GM18502 (cell line): Measurements from ENCODE around the gene CNTN5.
A peak's percentile ranks its signal among the peaks of the same experiment; 100 is the strongest.

Source experiments
- ATAC-seq: cut with Tn5 transposase; IDR thresholded peaks from one replicate; pipeline ENCODE4 v1.9.1; 2021; ENCODE audit warnings: mild to moderate bottlenecking; ENCODE audit not compliant: unreplicated experiment, poor library complexity

Gene CNTN5

GRCh38 chr11:99464985-99465384 lies 444.2 kb downstream of the CNTN5 start:
- ATAC-seq = no peak

DNA sequence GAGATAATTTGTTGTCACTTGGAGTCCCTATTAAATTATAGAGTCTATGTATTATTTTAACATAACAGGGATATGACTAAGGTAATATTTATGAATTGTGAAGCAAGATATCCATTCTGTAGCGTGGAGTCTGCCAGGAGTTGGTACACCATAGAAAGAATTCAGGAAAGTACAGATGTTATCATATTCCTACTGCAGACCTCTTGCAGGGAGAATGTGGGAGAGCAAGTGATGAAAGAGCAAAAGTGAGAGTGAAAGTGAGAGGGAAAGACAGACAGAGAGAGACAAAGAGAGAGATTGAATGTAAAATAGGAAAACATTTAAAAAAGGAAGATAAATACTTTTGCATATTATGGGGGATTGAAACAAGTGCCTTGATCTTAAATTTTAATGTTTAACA lies 468.8 kb downstream of the CNTN5 start:
- no peak for ATAC-seq

DNA sequence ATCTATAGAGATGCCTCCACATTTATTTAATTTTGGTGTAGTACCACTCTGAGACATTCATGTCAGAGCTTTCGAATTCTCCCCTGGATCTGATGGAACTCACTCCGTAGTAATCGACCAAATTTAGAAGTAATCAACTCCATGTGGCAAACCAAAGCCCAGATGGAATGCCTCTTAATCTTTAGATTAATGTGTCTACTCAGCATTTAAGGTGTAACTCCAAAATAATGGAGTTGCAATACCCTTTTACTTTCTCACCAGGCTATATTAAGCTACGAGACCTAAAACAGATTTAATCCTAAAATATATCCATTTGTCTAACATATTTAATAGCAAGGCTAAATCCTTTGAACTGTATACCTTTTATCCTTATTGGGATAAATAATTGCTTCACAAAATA lies 473.3 kb downstream of the CNTN5 start:
- no peak for ATAC-seq

- ATAC-seq = no peak
These were observed 480.9 kb downstream of the CNTN5 start for GRCh38 chr11:99501655-99502054.

GRCh38 chr11:99505316-99505715 lies 484.6 kb downstream of the CNTN5 start:
- ATAC-seq = no peak

DNA sequence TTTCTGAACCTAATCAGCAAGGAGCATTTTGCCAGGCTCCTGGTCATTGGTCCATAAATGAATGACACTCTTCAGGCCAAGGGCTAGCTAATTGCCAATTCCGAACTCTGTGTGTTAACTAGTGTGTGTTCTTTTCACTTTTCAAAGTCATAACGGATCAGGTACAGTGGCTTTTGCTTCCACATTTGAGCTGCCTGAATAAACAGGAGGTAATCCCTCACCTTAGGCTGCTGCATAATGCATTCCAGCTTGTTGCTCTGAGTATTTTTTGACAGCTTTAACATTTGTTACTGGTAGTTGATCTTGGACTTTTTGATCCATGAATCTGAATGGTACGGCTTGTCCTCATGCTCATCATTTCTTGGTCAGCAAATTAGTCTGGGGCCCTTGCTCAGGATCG lies 485.1 kb downstream of the CNTN5 start:
- no peak for ATAC-seq

DNA sequence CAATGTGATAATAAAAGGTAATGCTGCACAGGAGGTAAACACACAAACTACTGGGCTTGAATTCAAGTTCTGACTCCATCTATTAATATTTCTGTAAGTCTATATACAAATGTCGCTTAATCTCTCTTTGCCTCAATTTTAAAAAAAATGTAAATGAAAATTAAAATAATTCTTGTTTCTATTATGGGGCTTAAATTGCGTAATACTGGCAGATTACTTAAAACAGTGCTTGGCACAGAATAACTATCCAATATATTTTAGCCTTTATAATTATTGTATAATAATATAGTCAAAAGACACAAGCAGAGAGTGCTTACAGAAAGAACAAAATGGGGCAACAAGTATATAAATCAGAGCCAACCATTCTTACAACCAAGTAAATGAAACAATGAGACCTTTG lies 489.1 kb downstream of the CNTN5 start:
- no peak for ATAC-seq

- ATAC-seq = no peak
These were observed 492.6 kb downstream of the CNTN5 start for GRCh38 chr11:99513368-99513767.

DNA sequence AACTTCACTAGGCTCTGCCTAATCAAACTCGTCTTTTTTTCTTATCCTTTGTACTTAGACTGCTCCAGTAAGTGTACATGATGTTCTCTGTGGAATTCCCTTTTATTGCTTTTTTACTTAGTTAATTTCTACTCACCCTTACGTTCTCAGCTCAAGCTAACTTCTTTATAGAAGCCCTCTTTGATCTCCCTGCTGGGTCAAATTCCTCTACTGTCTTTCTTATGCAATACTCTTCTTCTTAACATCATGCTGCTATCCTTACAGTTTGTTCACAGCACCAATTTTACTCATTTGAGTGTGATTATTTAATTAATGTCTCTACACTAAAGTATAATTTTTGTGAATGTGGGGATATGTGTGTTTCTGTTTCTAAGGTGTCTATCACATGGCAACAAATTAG lies 498.3 kb downstream of the CNTN5 start:
- no peak for ATAC-seq

DNA sequence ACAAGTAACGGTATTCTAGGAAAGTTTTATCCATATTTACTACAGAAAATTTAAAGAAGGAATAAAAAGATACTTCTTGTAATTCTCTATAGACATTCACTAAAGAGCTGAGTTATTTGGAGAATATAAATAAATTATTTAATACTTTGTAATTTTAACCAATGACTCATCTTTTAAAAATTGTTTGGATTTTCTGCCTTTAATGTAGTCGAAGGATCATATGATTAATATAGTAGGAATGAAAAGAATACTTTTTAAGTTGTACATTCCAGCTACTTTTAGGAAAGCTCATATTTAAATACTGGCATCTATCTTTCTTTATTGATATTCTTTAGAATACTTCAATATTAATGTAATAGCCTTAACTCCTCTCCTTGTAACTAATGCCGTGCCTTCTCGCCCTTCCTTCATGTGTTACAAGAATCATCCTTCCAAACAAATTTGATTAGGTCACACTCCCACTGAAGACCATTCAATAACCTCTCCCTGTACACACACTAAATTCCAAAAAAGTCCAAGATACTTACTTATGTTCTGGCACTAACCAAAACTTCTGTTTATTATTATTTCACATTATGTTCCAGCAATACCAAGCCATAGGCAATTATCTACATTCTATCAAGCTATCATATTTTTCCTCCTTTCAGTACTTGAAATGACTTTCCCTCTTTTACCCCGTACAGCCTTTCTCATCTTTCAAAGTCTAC lies 501.9 kb downstream of the CNTN5 start:
- ATAC-seq = no peak

DNA sequence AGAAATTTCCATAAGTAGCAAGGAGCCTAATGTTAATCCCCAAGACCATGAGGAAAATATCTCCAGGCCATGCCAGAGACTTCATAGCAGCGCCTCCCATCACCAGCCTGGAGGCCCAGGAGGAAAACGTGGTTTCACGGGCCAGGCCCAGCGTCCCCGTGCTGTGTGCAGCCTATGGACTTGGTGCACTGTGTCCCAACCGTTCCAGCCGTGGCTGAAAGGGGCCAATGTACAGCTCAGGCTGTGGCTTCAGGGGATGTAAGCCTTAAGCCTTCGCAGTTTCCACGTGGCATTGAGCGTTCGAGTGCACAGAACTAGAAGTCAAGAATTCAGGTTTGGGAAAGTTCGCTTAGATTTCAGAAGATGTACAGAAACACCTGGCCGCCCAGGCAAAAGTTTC lies 510.7 kb downstream of the CNTN5 start:
- ATAC-seq = no peak

- ATAC-seq = peak; percentile 45
These were observed 514.1 kb downstream of the CNTN5 start for GRCh38 chr11:99534812-99535211.

DNA sequence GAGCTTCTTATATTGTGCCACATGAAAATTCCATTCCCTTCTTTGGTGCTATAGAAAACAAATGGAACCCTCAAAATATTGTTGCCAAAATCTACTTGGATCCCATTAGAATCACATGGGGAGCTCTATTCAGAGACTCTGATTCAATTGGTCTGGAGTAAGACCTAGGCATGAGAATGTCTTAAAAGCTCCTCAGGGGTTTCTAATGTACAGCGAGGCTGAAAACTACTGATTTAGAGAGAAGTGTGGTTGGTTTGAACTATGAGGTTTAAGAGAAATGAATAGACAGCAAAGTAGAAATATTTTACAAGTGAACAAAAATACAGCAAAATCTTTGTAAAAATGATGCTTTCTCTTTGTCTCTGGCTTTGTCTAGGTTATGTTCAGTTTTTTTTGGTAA lies 514.7 kb downstream of the CNTN5 start:
- ATAC-seq = peak; percentile 60

GRCh38 chr11:99535819-99536218 lies 515.1 kb downstream of the CNTN5 start:
- ATAC-seq = peak; percentile 62

- ATAC-seq = no peak
These were observed 516.9 kb downstream of the CNTN5 start for GRCh38 chr11:99537681-99538080.

- no peak for ATAC-seq
These were observed 524.9 kb downstream of the CNTN5 start for GRCh38 chr11:99545616-99546015.

DNA sequence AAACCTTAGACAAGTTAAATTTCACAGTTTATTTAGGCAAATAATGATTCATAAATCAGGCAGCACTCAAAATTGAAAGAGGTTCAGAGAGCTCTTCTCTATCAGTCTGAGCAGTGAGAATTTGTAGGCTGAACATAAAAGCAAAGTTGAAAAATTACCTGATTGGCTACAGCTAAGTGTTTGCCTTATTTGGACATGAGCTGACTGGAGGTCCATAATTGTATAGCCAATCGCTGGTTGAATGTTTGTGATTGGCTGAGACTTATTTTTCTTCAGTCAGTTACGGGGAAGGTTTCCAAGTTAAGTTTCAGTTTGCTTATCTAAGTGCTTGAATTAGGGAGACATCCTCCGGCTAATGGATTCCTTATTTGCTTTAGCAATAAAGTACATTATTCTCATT lies 527.5 kb downstream of the CNTN5 start:
- ATAC-seq = no peak

DNA sequence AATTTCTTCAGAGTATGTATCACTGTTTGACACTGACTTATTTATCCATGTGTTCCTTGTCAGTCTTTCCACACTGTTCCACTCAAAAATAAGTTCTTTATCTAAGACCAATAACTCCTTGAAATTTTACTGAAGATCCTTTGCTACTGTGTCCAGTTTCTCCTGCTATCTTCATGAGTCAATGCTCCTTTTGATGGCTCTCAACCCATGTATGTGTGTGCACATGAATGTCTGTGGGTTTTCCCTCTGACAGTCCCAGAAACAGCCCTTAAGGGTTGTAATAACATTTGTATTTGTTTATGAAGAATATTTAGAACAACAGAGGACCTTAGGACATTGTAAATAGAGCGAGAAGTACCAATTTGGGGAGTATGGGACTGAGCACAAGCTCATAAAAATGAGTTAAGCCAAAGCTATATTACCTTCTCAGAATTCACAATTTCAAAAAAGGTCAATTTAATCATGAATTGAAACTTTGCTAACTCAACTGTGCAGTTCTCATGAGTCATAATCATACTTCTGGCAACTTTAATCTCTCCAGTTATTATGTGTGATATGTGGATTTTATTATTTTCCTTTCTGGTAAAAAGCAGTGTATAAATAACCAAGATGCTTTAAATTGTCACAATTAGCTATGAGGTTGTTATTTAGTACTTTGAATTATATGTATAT lies 533.6 kb downstream of the CNTN5 start:
- ATAC-seq = peak; percentile 43

DNA sequence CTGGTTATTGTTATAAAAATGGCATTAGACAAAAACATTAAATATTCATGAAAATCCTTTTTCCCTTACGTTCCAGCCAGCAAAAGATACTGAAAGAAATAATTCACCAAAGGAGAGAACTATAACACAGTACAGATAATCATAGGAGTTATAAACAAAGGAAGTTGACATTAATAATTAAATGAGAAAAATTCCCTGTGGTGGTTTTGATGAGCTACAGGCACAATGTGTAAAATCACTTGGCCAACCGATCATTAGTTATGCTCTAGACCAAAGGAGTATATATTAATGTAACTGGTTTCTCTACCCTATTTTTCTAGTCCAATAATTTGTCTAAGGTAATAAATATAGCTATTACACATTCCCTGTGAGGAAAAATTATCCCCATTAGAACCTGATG lies 534.7 kb downstream of the CNTN5 start:
- ATAC-seq = no peak

DNA sequence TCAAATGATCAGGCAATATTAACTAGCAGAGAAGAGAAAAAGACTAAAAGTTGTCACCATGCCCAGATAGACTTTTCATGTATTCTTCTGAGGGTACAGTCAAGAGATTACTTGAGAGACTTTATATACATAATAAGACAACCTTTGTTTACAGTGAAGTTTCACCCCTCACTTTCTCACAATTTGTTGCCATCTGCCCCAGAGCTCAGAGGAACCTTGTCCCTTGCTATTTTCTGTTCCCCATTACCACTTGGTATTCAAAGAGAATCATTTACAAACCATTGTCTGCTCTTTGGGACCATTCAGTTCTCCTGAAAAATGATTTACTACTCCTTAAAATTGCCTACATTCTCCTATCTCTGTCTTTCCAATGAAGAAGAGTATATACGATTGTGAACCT lies 544.6 kb downstream of the CNTN5 start:
- ATAC-seq = peak; percentile 53

DNA sequence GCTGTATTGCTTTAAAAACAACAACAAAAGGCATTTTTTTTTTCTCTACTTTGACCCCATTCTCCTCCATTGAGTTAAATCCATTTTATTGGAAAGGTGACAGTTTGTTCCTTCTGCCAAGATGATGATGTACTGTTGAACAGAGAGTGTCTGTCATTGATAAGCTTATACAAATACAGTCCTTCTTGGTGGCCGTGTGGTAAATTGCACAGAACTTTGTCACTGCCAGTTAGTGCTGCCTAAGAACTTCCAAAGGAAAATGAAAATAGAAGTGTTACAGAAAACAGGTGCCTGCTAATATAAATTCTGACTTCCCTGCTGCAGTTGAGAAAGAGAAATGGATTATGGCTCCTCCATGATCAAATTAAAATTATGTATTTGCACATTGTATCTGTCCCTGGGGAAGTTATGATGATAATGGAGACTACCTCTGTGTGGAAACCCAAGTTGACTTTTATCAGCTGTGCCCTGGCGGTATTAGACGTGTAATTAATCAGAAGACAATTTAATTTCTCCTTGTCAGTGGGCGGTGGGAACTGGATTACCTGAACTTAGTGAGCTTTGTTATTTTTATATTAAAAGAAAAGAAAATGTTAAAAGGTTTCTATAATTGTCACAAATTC lies 546.7 kb downstream of the CNTN5 start:
- no peak for ATAC-seq

DNA sequence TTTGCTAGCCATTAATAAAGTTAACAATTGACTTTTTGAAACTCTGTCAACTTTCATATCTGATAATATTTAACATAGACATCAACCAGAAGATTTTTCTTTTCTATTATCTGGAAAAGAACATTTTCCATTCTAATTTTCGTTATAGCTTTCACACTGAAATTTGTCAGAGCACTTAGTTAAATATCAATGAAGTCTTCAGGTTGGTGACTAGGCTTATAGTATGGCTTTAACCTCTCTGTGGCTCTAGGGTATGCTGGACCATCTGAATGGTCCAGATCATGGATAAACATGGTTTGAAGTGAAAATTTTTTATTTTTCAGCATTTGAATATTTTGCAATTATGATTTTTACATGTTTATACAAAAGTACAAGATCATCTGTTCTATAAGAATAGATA lies 548.1 kb downstream of the CNTN5 start:
- ATAC-seq = no peak
